Suprapubic skin (tissue), 3 donors: Measurements from ENCODE around the gene PRMT3.

Experiments used
- CTCF ChIP-seq, 2 donors: fragments of 200-600 bp in 1 of 2; fragments of 450-650 bp in 1 of 2; sonication (generic) in 1 of 2; IDR thresholded peaks; one replicate each; pipeline ENCODE4 v1.5.1; 2016 to 2019; ENCODE audit warnings: antibody characterized with exemption in 2 of 2, mild to moderate bottlenecking in 1 of 2, moderate library complexity in 1 of 2
- POLR2AphosphoS5 ChIP-seq, 3 donors: sonication (generic); formaldehyde crosslinking; IDR thresholded peaks; one replicate each; pipeline ENCODE4 v1.6.1; 2017; ENCODE audit warnings: antibody characterized with exemption in 3 of 3

GRCh38 chr11:20558741-20559140, 171.2 kb downstream of the PRMT3 start:
- no peak for TF ChIP-seq CTCF (IDR thresholded peaks at IDR 0.05)
- no peak for TF ChIP-seq POLR2AphosphoS5 (IDR thresholded peaks at IDR 0.05)
